NCI-H82 treated with DMSO at 0.1 percent for 48 hours (cell line): ENCODE results near the gene RAP1GDS1.
"Not testable (repeated sequence)": the region's sequence is repeated elsewhere in the genome, so short reads cannot be mapped to it uniquely, and the experiment has no call there.

Experiments
- DNase-seq: peaks from one replicate; lab custom pipeline; 2025; ENCODE audit not compliant: unreplicated experiment; lab: John Stamatoyannopoulos, UW

The RAP1GDS1 gene

GRCh38 chr4:98430708-98431403 is 169.7 kb downstream of the RAP1GDS1 start:
- no peak for DNase-seq

- DNase-seq = no peak
These were observed 172.5 kb downstream of the RAP1GDS1 start for GRCh38 chr4:98433691-98434090.

- no peak for DNase-seq
These were observed 173.6 kb downstream of the RAP1GDS1 start for GRCh38 chr4:98434816-98435215.

GRCh38 chr4:98444371-98444770 is 183.2 kb downstream of the RAP1GDS1 start:
- DNase-seq = no peak

GRCh38 chr4:98446499-98447375 is 185.6 kb downstream of the RAP1GDS1 start:
- no peak for DNase-seq

DNA sequence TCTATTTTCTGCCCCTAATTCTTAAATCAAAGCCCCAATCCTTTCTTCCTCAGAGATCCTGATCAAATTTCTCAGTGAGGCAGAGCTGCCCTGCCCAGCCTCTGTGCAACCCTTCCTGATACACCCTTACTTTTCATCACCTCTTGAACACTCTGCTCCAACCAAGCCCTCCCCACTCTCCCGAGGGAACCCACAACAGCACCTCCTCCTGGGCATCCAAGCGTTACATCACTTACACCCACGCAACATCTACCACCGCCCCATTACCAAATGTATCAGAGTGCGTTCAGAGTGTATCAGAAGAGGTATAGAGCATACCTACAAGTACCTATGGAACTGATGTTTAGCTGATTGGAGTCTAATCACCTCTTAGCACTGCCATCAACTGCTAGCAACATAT is 186.5 kb downstream of the RAP1GDS1 start:
- DNase-seq = no peak

GRCh38 chr4:98448908-98449307 is 187.7 kb downstream of the RAP1GDS1 start:
- no peak for DNase-seq

DNA sequence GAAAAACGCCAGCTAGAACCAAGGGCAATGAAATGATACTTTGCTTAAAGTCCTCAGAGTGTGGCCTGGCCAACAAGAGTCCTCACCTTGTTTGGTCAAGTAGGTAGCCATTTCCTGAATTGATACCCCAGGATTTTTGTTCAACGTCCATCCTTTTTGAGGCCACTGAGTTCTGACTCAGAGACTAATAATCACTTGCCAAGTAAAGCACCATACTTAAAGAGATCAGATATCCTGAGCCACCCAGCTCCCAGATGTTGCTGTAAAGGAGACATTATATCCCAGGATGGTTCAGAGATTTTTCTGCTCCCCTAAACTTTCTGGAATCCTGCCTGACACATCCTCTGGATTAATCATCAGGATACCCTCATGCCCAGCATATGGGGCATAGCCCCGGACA is 190.9 kb downstream of the RAP1GDS1 start:
- DNase-seq = no peak

DNA sequence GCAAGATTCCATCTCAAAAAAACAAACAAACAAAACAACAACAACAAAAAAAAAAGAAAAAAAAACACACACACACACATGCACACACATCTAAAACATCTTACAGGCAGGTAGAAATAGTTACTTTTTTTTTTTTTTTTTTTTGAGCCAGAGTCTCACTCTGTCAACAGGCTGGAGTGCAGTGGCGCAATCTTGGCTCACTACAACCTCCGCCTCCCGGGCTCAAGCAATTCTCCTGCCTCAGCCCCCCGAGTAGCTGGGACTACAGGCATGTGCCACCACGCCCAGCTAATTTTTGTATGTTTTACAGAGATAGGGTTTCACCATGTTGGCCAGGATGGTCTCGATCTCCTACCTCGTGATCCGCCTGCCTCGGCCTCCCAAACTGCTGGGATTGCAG is 196.2 kb downstream of the RAP1GDS1 start:
- DNase-seq = not testable (repeated sequence)

DNA sequence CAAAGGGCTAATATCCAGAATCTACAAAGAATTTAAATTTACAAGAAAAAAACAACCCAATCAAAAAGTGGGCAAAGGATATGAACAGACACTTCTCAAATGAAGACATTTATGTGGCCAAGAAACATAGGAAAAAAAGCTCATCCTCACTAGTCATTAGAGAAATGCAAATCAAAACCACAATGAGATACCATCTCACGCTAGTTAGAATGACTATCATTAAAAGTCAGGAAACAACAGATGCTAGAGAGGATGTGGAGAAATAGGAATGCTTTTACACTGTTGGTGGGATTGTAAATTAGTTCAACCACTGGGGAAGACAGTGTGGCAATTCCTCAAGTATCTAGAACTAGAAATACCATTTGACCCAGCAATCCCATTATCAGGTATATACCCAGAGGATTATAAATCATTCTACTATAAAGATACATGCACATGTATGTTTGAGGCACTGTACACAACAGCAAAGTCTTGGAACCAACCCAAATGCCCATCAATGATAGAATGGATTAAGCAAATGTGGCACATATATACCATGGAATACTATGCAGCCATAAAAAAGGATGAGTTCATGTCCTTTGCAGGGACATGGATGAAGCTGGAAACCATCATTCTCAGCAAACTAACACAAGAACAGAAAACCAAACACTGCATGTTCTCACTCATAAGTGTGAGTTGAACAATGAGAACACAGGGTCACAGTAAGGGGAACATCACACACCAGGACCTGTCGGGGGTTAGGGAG is 200.1 kb downstream of the RAP1GDS1 start:
- not testable (repeated sequence) for DNase-seq

DNA sequence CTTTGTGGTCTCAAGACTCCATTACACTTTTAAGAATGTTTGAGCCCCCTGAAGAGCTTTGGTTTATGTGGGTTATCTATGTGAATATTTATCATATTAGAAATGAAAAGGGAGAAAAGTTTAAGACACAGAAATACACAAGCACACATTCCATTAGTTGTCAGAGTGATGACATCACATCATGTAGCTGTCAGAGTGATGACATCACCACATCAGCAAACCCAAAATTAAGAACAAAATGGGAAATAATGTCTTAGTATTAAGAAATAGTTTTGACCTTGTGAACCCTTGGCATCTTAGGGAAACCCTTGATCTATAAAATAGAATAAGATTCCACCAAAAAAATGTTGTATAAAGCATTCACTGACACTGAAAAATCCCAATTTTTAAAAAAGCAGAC is 201.3 kb downstream of the RAP1GDS1 start:
- DNase-seq = no peak

DNA sequence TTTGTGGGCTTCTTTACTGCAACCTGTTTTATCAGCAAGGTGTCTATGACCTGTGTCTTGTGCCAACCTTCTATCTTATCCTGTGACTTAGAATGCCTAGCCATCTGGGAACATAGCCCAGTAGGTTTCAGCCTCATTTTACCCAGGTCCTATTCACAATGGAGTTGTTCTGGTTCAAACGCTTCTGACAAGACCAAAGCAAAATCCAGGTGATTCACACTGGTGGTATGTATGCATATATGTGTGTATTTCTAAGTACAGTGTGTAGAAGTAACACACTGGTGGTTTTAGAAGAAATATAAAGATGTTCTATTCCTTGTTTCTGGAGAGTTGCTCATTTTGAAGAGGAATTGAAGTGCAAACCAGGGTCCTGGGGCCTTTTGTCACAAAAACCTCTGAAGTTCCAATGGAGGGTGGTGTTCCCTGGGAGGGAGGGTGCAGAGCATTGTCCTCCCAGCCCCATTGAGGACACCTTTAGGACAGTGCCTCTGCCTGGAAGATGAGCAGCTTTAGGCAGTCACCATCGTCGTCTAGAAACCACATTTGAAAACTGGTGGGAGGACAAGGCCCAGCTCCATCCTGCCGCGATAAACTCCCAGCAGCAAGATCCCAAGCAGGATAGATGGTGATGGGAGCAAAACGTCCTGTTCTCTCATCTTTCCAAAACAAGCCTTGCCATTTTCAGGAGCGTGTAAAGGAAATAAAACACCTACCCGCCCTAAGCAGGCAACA is 205.8 kb downstream of the RAP1GDS1 start:
- DNase-seq = no peak

DNA sequence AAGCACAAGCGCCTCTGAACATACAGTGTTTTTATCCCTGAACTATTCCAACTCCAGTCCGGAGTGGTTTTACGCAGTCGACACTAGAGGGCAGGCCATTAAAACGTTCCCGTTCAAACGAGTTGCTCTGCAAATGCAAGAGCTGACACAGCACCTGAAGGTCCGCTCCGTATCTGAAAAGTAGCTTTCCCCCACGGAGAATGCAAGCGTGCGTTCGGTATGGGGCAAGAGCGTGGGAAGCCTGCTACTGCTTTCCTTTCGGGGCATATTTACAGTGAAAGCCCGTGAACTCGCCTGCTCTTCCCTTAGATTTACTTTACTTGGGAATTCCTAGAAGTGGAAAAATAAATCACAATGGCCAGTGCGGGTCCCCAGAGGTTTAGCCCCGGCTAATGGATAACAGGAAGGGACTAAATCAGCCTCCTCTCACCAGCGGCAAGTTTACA is 206.5 kb downstream of the RAP1GDS1 start:
- DNase-seq = peak; percentile 54

DNA sequence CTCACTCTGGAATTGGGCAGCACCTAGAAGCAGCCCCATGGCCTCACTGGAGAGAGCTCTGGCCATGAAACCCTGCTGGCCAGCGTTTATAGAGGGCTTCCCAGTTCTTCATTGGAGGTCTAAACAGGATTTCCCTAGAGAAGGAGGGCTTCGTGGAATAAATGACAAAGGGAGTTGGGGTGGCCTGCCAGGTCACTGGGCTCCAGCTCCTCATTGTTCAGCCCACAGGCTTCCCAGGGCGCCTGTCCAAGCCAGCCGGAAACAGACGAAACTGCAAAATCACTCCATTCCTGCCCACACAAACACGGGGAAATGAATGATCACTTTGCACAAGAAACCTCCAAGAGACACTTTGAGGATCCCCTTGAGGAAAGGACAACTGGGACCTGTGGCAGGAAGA is 207.5 kb downstream of the RAP1GDS1 start:
- DNase-seq = no peak

- DNase-seq = no peak
These were observed 208.6 kb downstream of the RAP1GDS1 start for GRCh38 chr4:98469771-98470170.

DNA sequence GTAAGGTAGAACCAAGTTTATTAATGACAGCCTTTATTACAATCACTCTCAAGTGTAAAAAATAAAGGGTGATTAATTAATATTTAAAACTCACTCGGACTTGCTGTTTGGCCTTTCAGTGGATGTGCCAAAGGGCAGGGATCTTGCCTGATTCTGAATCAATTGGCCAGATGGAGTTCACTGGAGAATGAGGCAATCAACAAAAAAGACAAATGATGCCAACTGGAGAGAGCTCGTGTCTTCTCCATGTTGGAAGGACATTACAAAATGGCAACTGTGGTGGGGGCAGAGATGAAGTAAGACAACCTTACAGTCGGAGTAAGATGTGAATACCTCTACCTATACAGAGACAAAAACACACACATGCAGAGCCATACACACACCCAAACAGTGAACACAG is 209.2 kb downstream of the RAP1GDS1 start:
- no peak for DNase-seq

GRCh38 chr4:98470831-98471230 is 209.6 kb downstream of the RAP1GDS1 start:
- DNase-seq = no peak

GRCh38 chr4:98473046-98473445 is 211.9 kb downstream of the RAP1GDS1 start:
- no peak for DNase-seq

DNA sequence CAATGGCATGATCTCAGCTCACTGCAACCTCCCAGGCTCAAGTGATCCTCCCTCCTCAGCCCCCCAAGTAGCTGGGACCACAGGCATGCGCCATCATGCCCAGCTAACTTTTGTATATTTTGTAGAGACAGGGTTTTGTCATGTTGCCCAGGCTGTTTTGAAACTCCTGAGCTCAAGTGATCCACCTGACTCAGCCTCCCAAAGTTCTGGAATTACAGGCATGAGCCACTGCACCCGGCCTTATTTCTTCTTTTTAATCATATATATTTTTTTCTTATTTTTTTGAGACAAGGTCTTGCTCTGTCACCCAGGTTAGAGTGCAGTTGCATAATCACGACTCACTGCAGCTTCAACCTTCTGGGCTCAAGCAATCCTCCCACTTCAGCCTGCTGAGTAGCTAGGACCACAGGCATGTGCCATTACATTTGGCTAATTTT is 213.2 kb downstream of the RAP1GDS1 start:
- no peak for DNase-seq

DNA sequence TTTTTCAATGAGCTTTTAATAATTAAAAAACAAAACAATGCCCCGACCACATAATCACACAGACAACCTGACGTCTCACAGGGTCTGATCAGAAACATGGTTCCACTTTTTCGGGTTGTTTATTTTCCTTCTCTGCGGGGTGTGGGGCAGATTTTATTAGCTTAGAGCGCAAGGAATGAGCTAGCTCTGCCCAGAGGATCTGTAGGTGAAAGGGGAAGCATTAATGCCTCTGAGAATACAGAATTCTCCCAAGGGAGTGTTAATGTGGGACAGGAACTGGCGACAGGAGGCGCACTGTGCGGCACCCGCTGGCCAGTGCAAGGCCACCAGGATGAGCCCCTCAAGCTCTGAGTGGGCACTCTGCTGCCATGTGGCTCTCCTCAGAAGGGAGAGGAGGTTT is 215.7 kb downstream of the RAP1GDS1 start:
- no peak for DNase-seq

GRCh38 chr4:98479590-98479989 is 218.4 kb downstream of the RAP1GDS1 start:
- not testable (repeated sequence) for DNase-seq
